SK-N-SH treated with all-trans-retinoic acid at 6 μM for 48 hours (cell line): ENCODE results near the gene CGRRF1.

Source experiments
- ATAC-seq: fragments of 200-7000 bp; cut with Tn5 transposase; 3 replicates; pipeline ENCODE4 v1.9.1; 2020; ENCODE audit warnings: mild to moderate bottlenecking, moderate library complexity
- ARNTL ChIP-seq: fragments of 450-650 bp; formaldehyde crosslinking; IDR thresholded peaks from 2 replicates; pipeline ENCODE4 v1.5.0; 2020; ENCODE audit warnings: low read depth, mild to moderate bottlenecking, moderate library complexity, borderline replicate concordance
- CREB5 ChIP-seq: fragments of 250-450 bp; sonication (Bioruptor Pico); IDR thresholded peaks from 2 replicates; pipeline ENCODE4 v1.5.1; 2020; ENCODE audit warnings: low read depth, mild to moderate bottlenecking, moderate library complexity
- CSDC2 ChIP-seq: fragments of 250-450 bp; sonication (Bioruptor Pico); IDR thresholded peaks from 2 replicates; pipeline ENCODE4 v1.5.0; 2020; ENCODE audit warnings: mild to moderate bottlenecking, moderate library complexity
- CSRNP3 ChIP-seq: fragments of 250-450 bp; sonication (Bioruptor Pico); IDR thresholded peaks from 2 replicates; pipeline ENCODE4 v1.5.1; 2021; ENCODE audit warnings: mild to moderate bottlenecking, moderate library complexity
- ESRRG ChIP-seq: fragments of 250-450 bp; sonication (Bioruptor Pico); IDR thresholded peaks from 2 replicates; pipeline ENCODE4 v1.6.1; 2021; ENCODE audit warnings: mild to moderate bottlenecking
- GLIS3 ChIP-seq: fragments of 250-450 bp; sonication (Bioruptor Pico); IDR thresholded peaks from 2 replicates; pipeline ENCODE4 v1.5.0; 2020; ENCODE audit warnings: mild to moderate bottlenecking, moderate library complexity
- ISL1 ChIP-seq: fragments of 250-450 bp; sonication (Bioruptor Pico); IDR thresholded peaks from 2 replicates; pipeline ENCODE4 v2.1.2; 2022; ENCODE audit warnings: mild to moderate bottlenecking, moderate library complexity
- OSR1 ChIP-seq: fragments of 250-450 bp; sonication (Bioruptor Pico); IDR thresholded peaks from 2 replicates; pipeline ENCODE4 v1.8.0; 2022; ENCODE audit warnings: moderate library complexity, mild to moderate bottlenecking, inconsistent platforms
- POU6F1 ChIP-seq: fragments of 250-450 bp; sonication (Bioruptor Pico); IDR thresholded peaks from 2 replicates; pipeline ENCODE4 v1.8.0; 2021; ENCODE audit warnings: low read depth, mild to moderate bottlenecking, moderate library complexity, borderline replicate concordance
- PPARA ChIP-seq: fragments of 250-450 bp; sonication (Bioruptor Pico); IDR thresholded peaks from 2 replicates; pipeline ENCODE4 v1.5.0; 2020; ENCODE audit warnings: mild to moderate bottlenecking, borderline replicate concordance
- SNAI2 ChIP-seq: fragments of 250-450 bp; sonication (Bioruptor Pico); IDR thresholded peaks from 2 replicates; pipeline ENCODE4 v1.5.0; 2020; ENCODE audit warnings: mild to moderate bottlenecking, moderate library complexity
- TCF4 ChIP-seq: fragments of 250-450 bp; sonication (Bioruptor Pico); IDR thresholded peaks from 2 replicates; pipeline ENCODE4 v1.8.0; 2021; ENCODE audit warnings: mild to moderate bottlenecking, moderate library complexity, borderline replicate concordance
- TOX ChIP-seq: fragments of 250-450 bp; sonication (Bioruptor Pico); IDR thresholded peaks from 2 replicates; pipeline ENCODE4 v1.8.0; 2021; ENCODE audit warnings: mild to moderate bottlenecking, moderate library complexity, borderline replicate concordance
- TSHZ2 ChIP-seq: fragments of 250-450 bp; sonication (Bioruptor Pico); IDR thresholded peaks from 2 replicates; pipeline ENCODE4 v1.5.0; 2020; ENCODE audit warnings: mild to moderate bottlenecking, moderate library complexity
- ZC3H10 ChIP-seq: fragments of 250-450 bp; sonication (Bioruptor Pico); IDR thresholded peaks from 2 replicates; pipeline ENCODE4 v1.5.1; 2021; ENCODE audit warnings: mild to moderate bottlenecking, moderate library complexity
- ZFP3 ChIP-seq: fragments of 250-450 bp; sonication (Bioruptor Pico); IDR thresholded peaks from 2 replicates; pipeline ENCODE4 v1.5.0; 2020; ENCODE audit warnings: mild to moderate bottlenecking, moderate library complexity
- ZFP30 ChIP-seq: fragments of 450-650 bp; formaldehyde crosslinking; IDR thresholded peaks from 2 replicates; pipeline ENCODE4 v1.5.0; 2022; ENCODE audit warnings: mild to moderate bottlenecking, moderate library complexity
- ZNF565 ChIP-seq: fragments of 450-650 bp; formaldehyde crosslinking; conservative IDR thresholded peaks from 2 replicates; pipeline ENCODE4 v1.5.0; 2020; ENCODE audit warnings: low read depth, mild to moderate bottlenecking, moderate library complexity
- ZNF70 ChIP-seq: fragments of 450-650 bp; formaldehyde crosslinking; IDR thresholded peaks from 2 replicates; pipeline ENCODE4 v1.5.0; 2020; ENCODE audit warnings: mild to moderate bottlenecking, moderate library complexity
- ZNF8 ChIP-seq: fragments of 450-650 bp; formaldehyde crosslinking; IDR thresholded peaks from 2 replicates; pipeline ENCODE4 v1.5.0; 2020; ENCODE audit warnings: mild to moderate bottlenecking, moderate library complexity

CGRRF1 gene

GRCh38 chr14:54483073-54483745, 26.5 kb upstream of the CGRRF1 start (continued):
- TF ChIP-seq CSRNP3 (CRISPR knock-in tag) = no peak
- no peak for TF ChIP-seq TCF4 (CRISPR knock-in tag)
- no peak for TF ChIP-seq ESRRG (CRISPR knock-in tag)
- no peak for TF ChIP-seq ZNF8 (CRISPR knock-in tag)
- TF ChIP-seq ZFP3 = no peak

- TF ChIP-seq ZC3H10 (CRISPR knock-in tag) (no peak), TOX (no peak), ZNF565 (CRISPR knock-in tag) (no peak), CREB5 (CRISPR knock-in tag) (no peak), ESRRG (CRISPR knock-in tag) (no peak), TSHZ2 (CRISPR knock-in tag) (no peak), ISL1 (CRISPR knock-in tag) (no peak), POU6F1 (CRISPR knock-in tag) (no peak), ZFP30 (CRISPR knock-in tag) (no peak), CSRNP3 (CRISPR knock-in tag) (no peak), PPARA (CRISPR knock-in tag) (no peak), ZFP3 (no peak), OSR1 (no peak), ARNTL (CRISPR knock-in tag) (no peak), GLIS3 (CRISPR knock-in tag) (no peak), CSDC2 (CRISPR knock-in tag) (no peak), TCF4 (CRISPR knock-in tag) (no peak), ZNF70 (CRISPR knock-in tag) (no peak), SNAI2 (no peak)
- no peak for ATAC-seq
Observed at GRCh38 chr14:54483846-54484245, 25.9 kb upstream of the CGRRF1 start.

GRCh38 chr14:54486685-54487084, 23.0 kb upstream of the CGRRF1 start:
- ATAC-seq = no peak
- TF ChIP-seq PPARA (CRISPR knock-in tag) = no peak
- TF ChIP-seq GLIS3 (CRISPR knock-in tag) = no peak
- no peak for TF ChIP-seq ZNF8 (CRISPR knock-in tag)
- no peak for TF ChIP-seq TSHZ2 (CRISPR knock-in tag)
- no peak for TF ChIP-seq ZFP3
